GM12878 (cell line): ENCODE data around the gene PPP1R12B. TPM values are rescaled to one million over a fixed set of nuclear protein-coding genes. Genes with fewer than 3 reads are reported as not detected.

Experiments used
- ATAC-seq: fragments of 200-7000 bp; cut with Tn5 transposase; 3 replicates; pipeline ENCODE4 v1.9.1; 2020; ENCODE audit warnings: mild to moderate bottlenecking, moderate library complexity
- BruUV-seq: library from RNA; stranded (reverse); fragments of 400-500 nt; replicated peaks from 2 replicates; lab custom pipeline; 2021; lab: Mats Ljungman, UMichigan
- CTCF ChIA-PET: fragments of 300-600 bp; sonication (Branson Sonifier 250); formaldehyde crosslinking; extraction: SDS; loops from one replicate; lab custom pipeline; 2021; ENCODE audit warnings: inconsistent platforms; lab: Yijun Ruan, JAX
- POLR2A ChIA-PET: fragments of 350-600 bp; formaldehyde crosslinking; extraction: SDS; loops from one replicate; lab custom pipeline; 2021; ENCODE audit warnings: inconsistent platforms; lab: Charles Lee
- RAD21 ChIA-PET: fragments of 300-600 bp; sonication (Branson Sonifier 250); formaldehyde crosslinking; loops from one replicate; lab custom pipeline; 2023; ENCODE audit warnings: antibody characterized with exemption; ENCODE audit not compliant: unreplicated experiment; lab: Charles Lee
- SMC1A ChIA-PET: fragments of 300-600 bp; sonication (Branson Sonifier 250); formaldehyde crosslinking; loops from one replicate; lab custom pipeline; 2023; ENCODE audit not compliant: unreplicated experiment, uncharacterized antibody; lab: Charles Lee
- DNase-seq: peaks from one replicate; pipeline ENCODE4 v3.0.0-alpha.2; 2011; ENCODE audit warnings: low read depth, low spot score
- FAIRE-seq: peaks from 3 replicates; lab custom pipeline; 2011; peaks lifted over from hg19 to GRCh38; lab: Jason Lieb, UNC
- H2AFZ ChIP-seq: 2 replicates; pipeline ENCODE4 v1.6.0; 2011; ENCODE audit warnings: low read depth, low read length, control low read depth; ENCODE audit not compliant: control insufficient read depth
- H3K27ac ChIP-seq: 2 replicates; pipeline ENCODE4 v1.5.1; 2011; ENCODE audit warnings: control low read depth; ENCODE audit not compliant: control insufficient read depth, insufficient read depth
- H3K27me3 ChIP-seq, 2 experiments: replicated peaks in 1 of 2; 2 replicates each; pipeline versions ENCODE4 v1.6.0 to v1.6.1; 2011; ENCODE audit warnings: low read length in 1 of 2; ENCODE audit not compliant: control insufficient read depth in 2 of 2, insufficient read depth in 2 of 2
- H3K36me3 ChIP-seq, 2 experiments: 2 replicates each; pipeline ENCODE4 v1.5.1; 2011; ENCODE audit warnings: low read length in 1 of 2; ENCODE audit not compliant: control insufficient read depth in 2 of 2, insufficient read depth in 2 of 2
- H3K4me1 ChIP-seq: 2 replicates; pipeline ENCODE4 v1.6.1; 2011; ENCODE audit warnings: mild to moderate bottlenecking, low read length, moderate library complexity, mixed read lengths; ENCODE audit not compliant: control insufficient read depth, insufficient read depth
- H3K4me2 ChIP-seq: 2 replicates; pipeline ENCODE4 v1.6.0; 2011; ENCODE audit warnings: control low read depth; ENCODE audit not compliant: control insufficient read depth, insufficient read depth
- H3K4me3 ChIP-seq: fragments of 200-600 bp; sonication (generic); 2 replicates; pipeline ENCODE4 v1.5.1; 2016
- H3K79me2 ChIP-seq: 2 replicates; pipeline ENCODE4 v1.6.0; 2011; ENCODE audit warnings: low read length; ENCODE audit not compliant: control insufficient read depth, insufficient read depth
- H3K9ac ChIP-seq: 2 replicates; pipeline ENCODE4 v1.8.0; 2011; ENCODE audit warnings: low read length, control low read depth, mixed read lengths; ENCODE audit not compliant: control insufficient read depth, insufficient read depth
- H3K9me3 ChIP-seq: replicated peaks from 3 replicates; pipeline ENCODE4 v1.5.1; 2011; ENCODE audit warnings: mild to moderate bottlenecking, low read length; ENCODE audit not compliant: control insufficient read depth, insufficient read depth
- H4K20me1 ChIP-seq: 2 replicates; pipeline ENCODE4 v1.6.0; 2011; ENCODE audit not compliant: control insufficient read depth, insufficient read depth
- BCL11A ChIP-seq: IDR thresholded peaks from 2 replicates; pipeline ENCODE4 v1.6.1; 2011; ENCODE audit warnings: low read depth, low read length
- CBX5 ChIP-seq: sonication (generic); IDR thresholded peaks from 2 replicates; pipeline ENCODE4 v1.6.1; 2016; ENCODE audit warnings: low read depth, moderate library complexity, mild to moderate bottlenecking, inconsistent platforms
- ELK1 ChIP-seq: IDR thresholded peaks from 2 replicates; pipeline ENCODE4 v1.6.1; 2012; ENCODE audit warnings: low read depth, low read length, improper control_type of control experiment
- HCFC1 ChIP-seq: fragments of 150-350 bp; IDR thresholded peaks from 2 replicates; pipeline ENCODE4 v1.6.1; 2014; ENCODE audit warnings: low read length
- IRF3 ChIP-seq: fragments of 450-650 bp; IDR thresholded peaks from 2 replicates; pipeline ENCODE4 v1.6.1; 2014; ENCODE audit warnings: mild to moderate bottlenecking
- NRF1 ChIP-seq: conservative IDR thresholded peaks from 2 replicates; pipeline ENCODE4 v1.6.1; 2011; ENCODE audit warnings: mild to moderate bottlenecking, low read depth, low read length, improper control_type of control experiment
- POLR2AphosphoS2 ChIP-seq: IDR thresholded peaks from 2 replicates; pipeline ENCODE4 v1.6.1; 2011; ENCODE audit warnings: low read depth, mild to moderate bottlenecking, low read length, improper control_type of control experiment, moderate library complexity
- RUNX3 ChIP-seq: IDR thresholded peaks from 2 replicates; pipeline ENCODE4 v1.6.1; 2012; ENCODE audit warnings: low read length, inconsistent platforms
- TAF1 ChIP-seq: IDR thresholded peaks from 2 replicates; pipeline ENCODE4 v1.6.1; 2011; ENCODE audit warnings: mild to moderate bottlenecking, low read depth, low read length, borderline replicate concordance
- WGBS: methylation state at CpG from one replicate; pipeline ENCODE4 v1.1.6; 2016; ENCODE audit warnings: low lambda C conversion rate; ENCODE audit not compliant: insufficient replicate concordance, insufficient coverage; ENCODE audit errors: missing lambda C conversion rate; 5-methylcytosine and 5-hydroxymethylcytosine counted together
- in situ Hi-C: fragments of 300-500 bp; cut with MboI; formaldehyde crosslinking; loops from 9 replicates; pipeline ENCODE4 v1.14.3; 2018; ENCODE audit warnings: mixed read lengths
- intact Hi-C: fragments of 100-400 bp; cut with micrococcal nuclease; formaldehyde crosslinking; loops from one replicate; pipeline ENCODE4 v1.14.2; 2022; ENCODE audit not compliant: unreplicated experiment
- polyA plus RNA-seq, 11 experiments: library from polyadenylated mRNA; depleted of rRNA in 4 of 11; unstranded in 6 of 11; stranded (reverse) in 5 of 11; fragments of >200 nt; fragmentation: Nextera tagmentation in 4 of 11; fragmentation: Illumina TruSeq in 1 of 11; extraction: Ambion mirVana in 4 of 11; extraction: Trizol in 1 of 11; gene quantifications; 1 replicate in 1 of 11; 2 replicates in 10 of 11; pipeline versions ENCODE4 v1.2.1 to v1.2.3, GENCODE V29; 2011 to 2016; ENCODE audit warnings: inconsistent platforms in 2 of 11, missing spikeins in 2 of 11, low read depth in 1 of 11
- total RNA-seq, 4 experiments: library from RNA; depleted of rRNA in 3 of 4; stranded (reverse); fragments of >200 nt in 3 of 4; fragmentation: Illumina TruSeq in 1 of 4; extraction: Trizol in 1 of 4; gene quantifications; 2 replicates each; pipeline versions ENCODE4 v1.2.1 to v1.2.3, GENCODE V29; 2013 to 2021
- TF ChIP-seq, protein P1 (sequence below): fragments of 450-650 bp; IDR thresholded peaks from 2 replicates; pipeline ENCODE4 v1.6.1; 2017; ENCODE audit warnings: borderline replicate concordance
- TF ChIP-seq, protein P2 (sequence below): fragments of 150-350 bp; IDR thresholded peaks from 2 replicates; pipeline ENCODE4 v1.6.1; 2016; ENCODE audit warnings: low read depth, low read length
- TF ChIP-seq, protein P3 (sequence below): IDR thresholded peaks from 2 replicates; pipeline ENCODE4 v1.6.1; 2011; ENCODE audit warnings: borderline replicate concordance, low read depth, mild to moderate bottlenecking, moderate library complexity, low read length; ENCODE audit not compliant: insufficient read depth, poor library complexity, severe bottlenecking
- TF ChIP-seq, protein P4 (sequence below): fragments of 450-650 bp; IDR thresholded peaks from 2 replicates; pipeline ENCODE4 v1.6.1; 2017; ENCODE audit warnings: mild to moderate bottlenecking

Gene PPP1R12B
- total and polyA plus RNA-seq, 10 of the 15 experiments (the other 5 are each of a cell fraction or from before 2014, with no cell fraction given), result 0.29 to 9.4 (median 4.7) TPM

DNA sequence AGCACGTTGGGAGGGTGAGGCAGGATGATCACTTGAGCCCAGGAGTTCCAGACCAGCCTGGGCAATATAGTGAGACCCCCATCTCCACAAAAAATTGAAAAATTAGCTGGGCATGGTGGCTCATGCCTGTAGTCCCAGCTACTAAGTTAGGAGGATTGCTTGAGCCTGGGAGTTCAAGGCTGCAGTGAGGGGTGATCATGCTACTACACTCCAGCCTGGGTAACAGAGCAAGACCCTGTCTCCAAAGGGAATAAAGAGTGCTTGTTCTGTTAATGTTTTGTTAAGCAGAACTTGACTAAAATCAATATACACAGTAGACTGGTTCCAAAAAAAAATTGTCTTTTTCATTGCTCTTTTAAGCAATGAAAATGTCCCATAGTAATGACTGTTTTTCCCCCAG is 215.3 kb downstream of the PPP1R12B start:
- in situ Hi-C loops (no loop called here), intact Hi-C loops (loop anchor here (2.0 kb wide), 1 partner anchor 17 kb away; no protein-coding TSS in a partner anchor)
- SMC1A ChIA-PET, result interaction anchor here (1.9 to 5.0 kb wide), 4 partner anchors 11 to 62 kb away, joined by 7 to 38 read pairs (median 14); no protein-coding TSS in a partner anchor
- Histone ChIP-seq H3K9me3 (no peaks in the 10 kb centered on the region), H3K4me2 (no peak overlapping the region), H4K20me1 (no peaks in the 10 kb centered on the region), H2AFZ (no peak overlapping the region), H3K4me3 (no peak overlapping the region), H3K4me1 (peaks cover 33% of the 10 kb centered on the region), H3K27ac (no peak overlapping the region), H3K27me3 (no peaks in the 10 kb centered on the region), H3K79me2 (no peaks in the 10 kb centered on the region), H3K36me3 (no peaks in the 10 kb centered on the region; a peak in 2 of 4 replicates), H3K9ac (no peak overlapping the region)
- no peak for DNase-seq
- no peak for FAIRE-seq
- no peak for ATAC-seq
- CTCF ChIA-PET, result interaction anchor here (0.9 to 2.6 kb wide), 5 partner anchors 16 to 220 kb away, joined by 3 to 8 read pairs (median 5); no protein-coding TSS in a partner anchor
- POLR2A ChIA-PET, result interaction anchor here (1.8 to 2.0 kb wide), 2 partner anchors 10 to 17 kb away, joined by 6 to 8 read pairs; no protein-coding TSS in a partner anchor
- RAD21 ChIA-PET, result interaction anchor here (1.3 to 1.9 kb wide), 3 partner anchors 10 to 100 kb away, joined by 4 to 11 read pairs (median 5); no protein-coding TSS in a partner anchor
- no TSS peak for BruUV-seq
- WGBS, result 43% methylated on average over 1 of the region's 1 CpG
- TF ChIP-seq NRF1, result no peak
- TF ChIP-seq ELK1, result no peak
- TF ChIP-seq RUNX3, result no peak
- no peak for TF ChIP-seq BCL11A
- TF ChIP-seq, protein P1, sequence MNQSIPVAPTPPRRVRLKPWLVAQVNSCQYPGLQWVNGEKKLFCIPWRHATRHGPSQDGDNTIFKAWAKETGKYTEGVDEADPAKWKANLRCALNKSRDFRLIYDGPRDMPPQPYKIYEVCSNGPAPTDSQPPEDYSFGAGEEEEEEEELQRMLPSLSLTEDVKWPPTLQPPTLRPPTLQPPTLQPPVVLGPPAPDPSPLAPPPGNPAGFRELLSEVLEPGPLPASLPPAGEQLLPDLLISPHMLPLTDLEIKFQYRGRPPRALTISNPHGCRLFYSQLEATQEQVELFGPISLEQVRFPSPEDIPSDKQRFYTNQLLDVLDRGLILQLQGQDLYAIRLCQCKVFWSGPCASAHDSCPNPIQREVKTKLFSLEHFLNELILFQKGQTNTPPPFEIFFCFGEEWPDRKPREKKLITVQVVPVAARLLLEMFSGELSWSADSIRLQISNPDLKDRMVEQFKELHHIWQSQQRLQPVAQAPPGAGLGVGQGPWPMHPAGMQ, result no peak
- TF ChIP-seq, protein P2, sequence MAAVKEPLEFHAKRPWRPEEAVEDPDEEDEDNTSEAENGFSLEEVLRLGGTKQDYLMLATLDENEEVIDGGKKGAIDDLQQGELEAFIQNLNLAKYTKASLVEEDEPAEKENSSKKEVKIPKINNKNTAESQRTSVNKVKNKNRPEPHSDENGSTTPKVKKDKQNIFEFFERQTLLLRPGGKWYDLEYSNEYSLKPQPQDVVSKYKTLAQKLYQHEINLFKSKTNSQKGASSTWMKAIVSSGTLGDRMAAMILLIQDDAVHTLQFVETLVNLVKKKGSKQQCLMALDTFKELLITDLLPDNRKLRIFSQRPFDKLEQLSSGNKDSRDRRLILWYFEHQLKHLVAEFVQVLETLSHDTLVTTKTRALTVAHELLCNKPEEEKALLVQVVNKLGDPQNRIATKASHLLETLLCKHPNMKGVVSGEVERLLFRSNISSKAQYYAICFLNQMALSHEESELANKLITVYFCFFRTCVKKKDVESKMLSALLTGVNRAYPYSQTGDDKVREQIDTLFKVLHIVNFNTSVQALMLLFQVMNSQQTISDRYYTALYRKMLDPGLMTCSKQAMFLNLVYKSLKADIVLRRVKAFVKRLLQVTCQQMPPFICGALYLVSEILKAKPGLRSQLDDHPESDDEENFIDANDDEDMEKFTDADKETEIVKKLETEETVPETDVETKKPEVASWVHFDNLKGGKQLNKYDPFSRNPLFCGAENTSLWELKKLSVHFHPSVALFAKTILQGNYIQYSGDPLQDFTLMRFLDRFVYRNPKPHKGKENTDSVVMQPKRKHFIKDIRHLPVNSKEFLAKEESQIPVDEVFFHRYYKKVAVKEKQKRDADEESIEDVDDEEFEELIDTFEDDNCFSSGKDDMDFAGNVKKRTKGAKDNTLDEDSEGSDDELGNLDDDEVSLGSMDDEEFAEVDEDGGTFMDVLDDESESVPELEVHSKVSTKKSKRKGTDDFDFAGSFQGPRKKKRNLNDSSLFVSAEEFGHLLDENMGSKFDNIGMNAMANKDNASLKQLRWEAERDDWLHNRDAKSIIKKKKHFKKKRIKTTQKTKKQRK, result no peak
- no peak for TF ChIP-seq TAF1
- TF ChIP-seq HCFC1, result no peak
- TF ChIP-seq CBX5, result no peak
- no peak for TF ChIP-seq POLR2AphosphoS2
- TF ChIP-seq IRF3, result no peak
- TF ChIP-seq, protein P3, sequence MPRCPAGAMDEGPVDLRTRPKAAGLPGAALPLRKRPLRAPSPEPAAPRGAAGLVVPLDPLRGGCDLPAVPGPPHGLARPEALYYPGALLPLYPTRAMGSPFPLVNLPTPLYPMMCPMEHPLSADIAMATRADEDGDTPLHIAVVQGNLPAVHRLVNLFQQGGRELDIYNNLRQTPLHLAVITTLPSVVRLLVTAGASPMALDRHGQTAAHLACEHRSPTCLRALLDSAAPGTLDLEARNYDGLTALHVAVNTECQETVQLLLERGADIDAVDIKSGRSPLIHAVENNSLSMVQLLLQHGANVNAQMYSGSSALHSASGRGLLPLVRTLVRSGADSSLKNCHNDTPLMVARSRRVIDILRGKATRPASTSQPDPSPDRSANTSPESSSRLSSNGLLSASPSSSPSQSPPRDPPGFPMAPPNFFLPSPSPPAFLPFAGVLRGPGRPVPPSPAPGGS, result no peak
- TF ChIP-seq, protein P4, sequence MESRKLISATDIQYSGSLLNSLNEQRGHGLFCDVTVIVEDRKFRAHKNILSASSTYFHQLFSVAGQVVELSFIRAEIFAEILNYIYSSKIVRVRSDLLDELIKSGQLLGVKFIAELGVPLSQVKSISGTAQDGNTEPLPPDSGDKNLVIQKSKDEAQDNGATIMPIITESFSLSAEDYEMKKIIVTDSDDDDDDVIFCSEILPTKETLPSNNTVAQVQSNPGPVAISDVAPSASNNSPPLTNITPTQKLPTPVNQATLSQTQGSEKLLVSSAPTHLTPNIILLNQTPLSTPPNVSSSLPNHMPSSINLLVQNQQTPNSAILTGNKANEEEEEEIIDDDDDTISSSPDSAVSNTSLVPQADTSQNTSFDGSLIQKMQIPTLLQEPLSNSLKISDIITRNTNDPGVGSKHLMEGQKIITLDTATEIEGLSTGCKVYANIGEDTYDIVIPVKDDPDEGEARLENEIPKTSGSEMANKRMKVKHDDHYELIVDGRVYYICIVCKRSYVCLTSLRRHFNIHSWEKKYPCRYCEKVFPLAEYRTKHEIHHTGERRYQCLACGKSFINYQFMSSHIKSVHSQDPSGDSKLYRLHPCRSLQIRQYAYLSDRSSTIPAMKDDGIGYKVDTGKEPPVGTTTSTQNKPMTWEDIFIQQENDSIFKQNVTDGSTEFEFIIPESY, result no peak
